ENCODE results near the gene SLC24A3.

Gene SLC24A3

DNA sequence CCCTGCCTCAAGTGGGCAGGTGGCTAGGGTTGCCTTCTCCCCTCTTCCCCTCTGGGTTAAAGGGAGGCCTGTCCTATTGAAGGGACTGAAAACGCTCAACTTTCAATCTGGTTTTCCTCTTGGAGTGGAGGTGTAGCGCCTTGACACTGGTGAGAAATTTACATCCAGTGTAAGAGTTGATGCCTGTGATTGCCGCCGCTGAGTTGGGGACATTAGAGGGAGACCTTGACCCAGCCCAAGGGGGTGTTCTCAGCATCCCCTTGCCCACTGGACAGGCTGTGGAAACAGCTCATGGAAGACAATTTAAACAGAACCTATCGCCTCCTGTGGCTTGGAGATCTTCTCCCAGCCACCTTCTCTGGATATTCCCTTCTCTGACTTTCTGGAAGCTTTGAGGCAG, 61.6 kb downstream of the SLC24A3 start:
- no peak for DNase-seq

DNA sequence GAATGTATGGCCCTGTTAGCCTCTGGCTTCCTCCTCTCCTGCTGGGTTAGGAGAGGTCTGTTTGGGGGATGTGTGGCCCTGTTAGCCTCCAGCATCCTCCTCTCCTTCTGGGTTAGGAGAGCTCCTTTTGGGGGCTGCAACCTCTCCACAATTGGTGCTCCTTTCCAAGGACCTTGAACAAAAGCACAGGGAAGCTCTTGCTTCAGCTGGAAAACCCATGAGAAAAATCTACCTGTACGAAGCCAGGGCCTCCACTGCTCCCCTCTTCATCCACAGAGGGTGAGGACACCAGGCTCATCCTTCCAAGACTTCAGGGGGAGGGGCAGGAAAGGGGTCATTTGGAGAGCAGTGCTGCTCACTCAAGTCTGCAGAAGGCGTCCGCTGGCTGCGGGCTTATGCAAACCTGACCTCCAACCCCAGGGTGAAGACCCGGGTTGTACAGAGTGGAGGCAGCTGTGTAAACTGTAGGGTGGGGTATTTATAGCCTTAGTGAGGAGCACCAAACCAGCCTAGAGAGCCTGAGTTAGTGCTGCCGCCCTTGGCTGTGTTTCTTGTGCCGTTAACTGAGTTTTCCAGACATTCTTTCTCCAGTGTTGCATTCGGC, 62.1 kb downstream of the SLC24A3 start:
- no peak for DNase-seq

DNA sequence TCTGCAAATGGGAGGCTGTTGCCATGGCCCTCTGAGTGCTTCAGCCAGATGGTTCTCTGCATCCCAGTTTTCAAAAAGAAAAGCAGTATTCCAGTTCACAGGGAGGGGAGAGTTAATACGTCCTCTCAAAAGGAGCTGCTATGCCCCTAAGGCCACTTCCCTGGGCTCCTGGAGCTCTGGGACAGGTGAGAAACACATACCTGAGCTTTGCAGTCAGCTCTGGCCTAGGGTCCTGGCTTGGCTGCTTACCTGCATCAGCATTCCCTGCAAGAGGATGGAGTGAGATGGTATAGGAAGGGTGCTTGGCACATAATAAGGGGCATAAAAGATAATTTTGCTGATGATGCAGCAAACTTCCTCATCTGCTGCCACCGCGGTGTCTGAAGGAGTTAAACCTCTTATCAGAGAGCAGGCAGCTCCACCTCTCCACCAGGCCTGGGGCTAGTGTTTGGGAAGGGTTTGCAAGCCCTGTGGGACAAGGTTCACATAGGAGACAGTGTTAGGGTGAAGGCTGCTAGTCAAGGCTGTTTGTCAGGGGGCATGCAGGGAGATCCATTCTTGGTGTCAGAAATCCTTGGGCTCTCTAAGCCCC, 62.7 kb downstream of the SLC24A3 start:
- no peak for DNase-seq

DNA sequence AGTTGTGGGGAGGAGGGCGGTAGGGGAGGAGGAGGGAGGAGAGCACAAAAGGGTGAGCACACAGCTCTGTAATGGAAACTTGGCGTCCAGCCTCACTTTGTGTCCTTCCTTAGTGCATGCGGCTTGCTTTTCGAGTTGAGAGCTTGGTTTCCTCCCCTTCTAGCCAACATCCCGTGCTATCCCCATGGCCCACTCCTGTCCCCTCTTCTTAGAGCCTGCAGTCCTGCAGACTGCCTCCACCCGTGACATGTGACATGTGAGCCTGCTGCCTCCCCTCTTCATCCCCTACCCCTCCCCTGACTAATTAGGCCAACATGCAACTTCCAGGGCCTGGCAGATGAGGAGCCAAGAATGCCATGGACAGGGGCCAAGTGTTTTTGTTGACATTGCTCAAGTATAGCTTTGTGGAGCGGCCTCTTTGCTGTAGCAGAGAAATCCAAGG, 63.2 kb downstream of the SLC24A3 start:
- DNase-seq, result no peak

DNA sequence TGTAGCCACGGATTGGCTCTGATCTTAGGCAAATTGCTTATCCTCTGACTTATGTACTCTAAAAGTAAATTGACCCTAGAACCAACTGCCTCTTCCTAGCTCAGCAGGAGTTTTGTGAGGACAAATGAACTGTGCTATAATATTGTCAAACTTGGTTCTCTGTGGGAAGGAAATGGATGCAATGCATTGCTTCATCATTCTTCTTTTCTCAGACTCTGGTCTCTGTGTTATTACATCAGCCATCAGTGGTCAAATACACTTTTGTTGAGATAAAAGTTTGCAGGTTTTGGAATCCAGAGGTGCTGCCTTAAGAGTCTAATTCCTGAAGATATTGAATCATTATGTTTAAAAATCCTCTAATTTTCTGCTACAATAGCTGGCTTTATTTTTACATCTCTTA, 64.9 kb downstream of the SLC24A3 start:
- DNase-seq, result no peak

DNA sequence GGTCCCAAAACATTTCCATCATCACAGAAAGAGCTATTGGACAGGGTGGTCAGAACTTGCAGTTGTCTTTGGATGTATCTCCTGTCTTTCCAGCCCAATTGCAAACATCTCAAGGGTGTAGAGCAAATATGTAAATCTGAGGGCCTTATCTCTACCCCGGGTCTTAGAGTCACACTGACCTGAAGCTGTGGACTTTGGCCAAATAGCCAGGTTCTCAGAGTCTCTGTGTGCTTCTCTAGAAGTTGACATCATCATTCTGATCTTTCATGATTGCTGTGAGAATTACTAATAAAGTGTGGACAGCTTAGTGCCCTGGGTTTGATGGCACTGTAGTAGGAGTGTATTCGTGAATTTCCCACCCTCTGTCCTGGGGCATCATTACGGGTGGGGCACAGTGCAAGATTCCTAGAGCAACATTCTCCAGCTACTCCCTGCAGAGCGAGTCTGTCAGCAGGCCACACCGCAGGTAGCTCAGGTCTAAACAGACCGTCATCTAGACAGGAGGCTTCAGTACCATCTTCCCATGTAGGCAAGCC, 71.1 kb downstream of the SLC24A3 start:
- DNase-seq, result no peak

DNA sequence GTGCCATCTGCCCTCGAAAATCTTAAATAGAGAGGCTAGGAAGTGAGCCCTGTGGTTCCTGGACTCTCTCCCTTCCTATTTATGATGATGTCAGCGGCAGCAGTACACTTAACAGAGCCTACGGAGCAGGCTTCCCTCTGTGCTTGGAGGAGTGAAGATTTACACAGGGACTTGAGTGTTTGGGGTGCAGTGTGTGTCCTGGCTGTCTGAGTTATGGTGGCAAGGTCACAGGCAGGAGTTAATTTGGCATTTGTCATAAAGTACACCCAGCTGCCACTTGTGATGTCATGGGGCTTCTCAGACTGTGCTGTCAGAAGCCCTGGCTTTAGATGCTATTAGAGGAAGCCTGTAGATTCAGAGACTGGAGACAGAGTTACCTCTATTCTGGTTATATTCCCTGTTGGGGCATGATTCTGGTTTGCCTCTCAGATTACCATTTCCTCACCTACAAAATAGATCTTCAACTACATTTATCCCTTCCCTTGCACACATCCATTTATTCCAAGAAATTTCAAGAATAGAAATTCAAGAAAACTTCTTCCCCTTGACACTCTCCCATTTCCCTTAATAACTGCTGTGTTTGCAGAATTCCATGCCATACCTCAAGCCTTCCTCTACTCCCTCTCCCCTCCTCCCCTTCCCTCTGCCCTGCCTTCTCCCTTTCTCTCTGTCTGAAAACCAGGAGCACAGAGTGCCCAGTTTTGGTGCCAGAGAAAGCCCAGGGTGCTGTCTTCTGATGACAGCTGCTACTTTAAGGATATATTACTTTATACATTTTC, 72.1 kb downstream of the SLC24A3 start:
- no peak for DNase-seq

DNA sequence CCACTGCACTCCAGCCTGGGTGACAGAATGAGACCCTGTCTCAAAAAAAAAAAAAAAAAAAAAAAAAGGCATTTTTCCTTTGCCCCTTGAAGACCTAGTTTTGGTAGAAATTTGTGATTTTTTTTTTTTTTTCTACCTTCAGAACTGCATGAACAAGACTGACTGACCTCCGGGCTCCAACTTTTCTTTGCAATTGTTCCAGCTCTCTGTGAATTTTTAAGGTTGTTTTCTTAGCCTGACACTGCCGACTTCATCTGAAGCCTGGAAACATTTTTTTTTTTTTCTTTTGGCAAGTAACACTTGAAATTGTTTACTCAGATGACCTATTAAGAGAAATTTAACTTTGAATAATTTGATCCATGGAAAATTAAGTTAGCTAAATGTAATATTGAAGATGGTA, 73.0 kb downstream of the SLC24A3 start:
- no peak for DNase-seq

DNA sequence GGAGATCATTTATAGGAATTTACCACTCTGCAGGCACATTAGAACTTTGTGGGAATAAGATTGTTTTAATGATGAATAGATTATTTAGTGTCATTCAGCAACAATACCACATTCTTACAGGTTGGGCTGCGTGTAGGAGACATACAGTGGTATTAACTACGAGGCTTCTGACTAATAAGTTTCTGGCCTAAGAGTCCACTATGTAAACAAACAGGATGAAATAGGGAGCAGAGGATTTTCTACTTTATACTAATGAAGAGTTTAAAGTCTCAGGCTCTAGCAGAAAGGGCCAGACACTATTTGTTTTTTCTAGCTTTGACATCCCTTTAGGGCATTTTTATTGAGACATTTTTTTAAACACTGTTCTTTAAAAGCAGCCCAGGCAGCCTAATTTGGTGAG, 75.6 kb downstream of the SLC24A3 start:
- no peak for DNase-seq

DNA sequence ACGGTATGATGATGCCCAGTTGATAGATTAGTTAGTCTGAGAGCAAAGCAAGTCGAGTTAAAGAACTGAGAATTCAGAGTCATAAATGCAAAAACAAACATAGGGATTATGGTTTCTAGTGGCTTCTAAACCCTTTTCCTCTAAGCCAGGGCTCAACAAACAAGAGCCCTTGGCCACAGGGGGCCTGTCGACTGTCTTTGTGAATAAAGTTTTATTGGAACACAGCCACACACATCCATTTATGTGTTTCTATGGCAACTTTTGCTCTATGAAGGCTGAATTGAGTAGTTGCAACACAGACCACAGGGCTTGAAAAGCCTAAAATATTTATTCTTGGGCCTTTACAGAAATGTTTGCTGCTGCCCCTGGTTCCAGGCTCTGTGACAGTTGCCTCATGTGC, 76.2 kb downstream of the SLC24A3 start:
- DNase-seq, result no peak

DNA sequence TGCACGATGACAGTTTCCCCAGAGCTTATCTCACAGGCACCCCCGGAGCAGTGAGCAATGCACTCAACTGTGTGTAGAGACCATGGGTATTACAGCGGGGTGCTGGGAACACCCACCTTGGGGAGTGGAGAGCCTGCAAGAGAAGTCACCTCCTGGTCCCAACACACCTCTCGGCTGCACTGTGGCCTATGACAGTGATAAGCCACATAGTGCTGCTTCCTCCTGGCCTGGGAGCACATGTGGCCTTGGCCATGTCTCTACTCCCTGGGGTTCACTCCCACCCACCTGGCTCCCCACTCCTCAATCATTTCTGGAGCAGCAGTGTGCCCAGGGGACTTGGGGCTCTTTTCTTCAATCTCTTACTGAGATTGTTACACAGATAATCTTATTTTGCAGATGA, 77.0 kb downstream of the SLC24A3 start:
- no peak for DNase-seq

DNA sequence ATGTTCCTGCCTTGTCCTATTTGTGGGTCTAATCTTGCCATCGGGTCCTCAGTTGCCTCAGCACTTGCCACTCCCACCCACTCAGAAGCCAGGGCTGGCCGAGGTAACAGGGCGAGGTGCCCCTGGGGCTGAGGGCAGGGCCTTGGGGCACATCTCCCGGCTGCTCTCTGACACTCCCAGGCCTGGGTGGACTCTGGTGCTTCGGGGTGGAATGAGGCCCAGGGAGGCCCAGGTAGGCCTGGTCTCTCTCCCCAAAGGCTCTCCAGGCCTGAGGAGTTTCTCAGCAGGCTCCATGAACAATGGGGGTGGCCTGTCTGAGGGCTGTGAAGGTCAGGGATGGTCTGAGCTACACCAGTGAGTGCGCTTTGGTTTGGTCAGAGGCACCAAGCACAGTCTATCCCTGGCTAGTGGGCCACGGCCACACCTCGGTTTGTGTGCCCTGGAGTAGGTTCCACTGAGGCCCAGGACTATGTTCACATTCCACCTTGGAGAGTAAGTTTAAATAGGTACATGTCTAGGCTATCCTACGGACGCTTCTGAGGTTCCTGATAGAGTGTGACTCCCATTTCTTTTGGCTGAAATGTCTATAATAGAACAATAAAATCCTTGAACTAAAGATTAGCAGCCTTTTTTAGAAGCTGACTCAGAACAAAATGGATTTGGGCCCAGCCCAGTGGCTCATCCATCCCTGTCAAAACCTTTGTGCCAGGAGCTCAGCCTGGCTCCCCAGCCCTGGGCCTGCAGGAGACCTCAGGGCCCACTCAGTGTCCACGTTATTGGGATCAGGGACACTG, 78.8 kb downstream of the SLC24A3 start:
- DNase-seq, result no peak

DNA sequence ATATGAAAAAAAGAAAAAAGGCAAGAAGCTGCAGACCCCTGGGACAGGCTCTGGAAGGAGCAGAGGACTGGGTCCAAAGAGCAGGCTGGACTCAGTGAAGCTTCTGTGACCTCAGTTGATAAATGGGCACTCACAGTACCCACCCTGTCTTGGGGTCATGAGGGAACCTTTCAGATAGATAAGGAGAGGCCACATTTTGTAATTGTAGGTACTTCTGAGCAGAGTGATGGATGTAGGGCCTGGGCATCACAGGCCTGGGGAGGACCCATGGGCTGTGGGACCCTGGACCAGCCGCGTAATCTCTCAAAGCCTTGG, 79.3 kb downstream of the SLC24A3 start:
- DNase-seq, result no peak

DNA sequence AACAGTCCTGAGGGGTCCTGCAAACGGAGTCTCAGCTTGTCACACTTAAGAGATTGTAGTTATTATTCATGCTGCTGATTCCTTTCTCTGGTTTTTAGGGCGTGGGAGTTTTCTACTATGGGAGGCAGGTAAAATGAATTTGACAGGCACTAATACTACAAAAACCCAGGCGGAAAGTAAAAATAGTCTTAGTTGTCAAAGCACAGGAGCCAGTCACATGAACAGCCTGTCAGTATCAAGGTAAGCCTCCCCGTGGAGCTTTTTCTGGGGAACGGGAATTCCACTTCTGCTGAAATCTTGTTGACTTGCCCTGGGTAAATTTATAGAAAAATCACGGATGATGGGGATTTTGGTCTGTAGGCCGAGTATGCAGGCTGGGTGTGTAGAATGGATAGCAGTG, 79.8 kb downstream of the SLC24A3 start:
- DNase-seq, result no peak

DNA sequence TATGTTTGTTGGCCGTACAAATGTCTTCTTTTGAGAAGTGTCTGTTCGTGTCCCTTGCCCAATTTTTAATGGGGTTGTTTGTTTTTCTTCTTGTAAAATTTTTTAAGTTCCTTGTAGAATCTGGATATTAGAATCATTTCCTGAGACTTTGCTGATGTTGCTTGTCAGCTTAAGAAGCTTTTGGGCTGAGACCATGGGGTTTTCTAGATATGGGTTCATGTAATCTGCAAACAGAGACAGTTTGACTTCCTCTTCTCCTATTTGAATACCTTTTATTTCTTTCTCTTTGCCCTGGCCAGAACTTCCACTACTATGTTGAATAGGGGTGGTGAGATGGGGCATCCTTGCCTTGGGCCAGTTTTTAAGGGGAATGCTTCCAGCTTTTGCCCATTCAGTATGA, 82.6 kb downstream of the SLC24A3 start:
- no peak for DNase-seq

DNA sequence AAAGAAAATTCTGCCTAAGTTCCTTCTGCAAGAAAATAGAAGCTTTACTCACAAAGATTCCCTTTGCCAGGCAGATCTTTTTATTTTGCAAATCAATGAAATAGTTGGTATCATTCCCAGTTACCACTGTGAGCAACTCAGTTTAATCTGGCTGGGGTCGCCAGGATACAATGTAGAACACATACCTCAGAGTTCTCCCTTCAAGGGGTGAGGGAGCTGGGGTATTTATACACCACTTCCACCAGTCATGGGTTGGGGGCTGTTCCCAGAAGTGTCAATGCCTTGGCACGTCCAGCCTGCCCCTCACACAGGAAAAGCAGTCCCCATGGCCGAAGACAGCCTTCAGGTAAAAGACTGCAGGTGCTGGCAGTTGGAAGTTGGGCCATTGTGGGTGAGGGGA, 86.2 kb downstream of the SLC24A3 start:
- DNase-seq, result no peak

DNA sequence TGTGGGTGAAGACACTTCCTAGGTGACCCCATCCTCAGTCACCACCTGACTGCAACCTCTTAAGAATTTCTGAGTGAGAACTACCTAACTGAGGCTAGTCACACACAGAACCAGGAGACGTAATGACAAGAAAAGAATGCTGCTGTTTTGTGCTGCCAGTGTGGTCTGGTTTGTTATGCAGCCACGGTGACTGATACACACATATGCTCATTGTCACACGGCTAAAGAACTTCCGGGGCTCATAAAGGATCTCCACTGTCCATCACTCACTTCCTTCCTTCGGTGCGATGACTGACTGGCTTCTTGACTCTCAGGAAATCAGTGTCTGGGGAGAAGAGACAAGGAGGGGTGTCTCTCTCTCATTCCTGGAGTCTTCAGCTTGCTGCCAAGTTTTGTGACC, 88.0 kb downstream of the SLC24A3 start:
- no peak for DNase-seq

DNA sequence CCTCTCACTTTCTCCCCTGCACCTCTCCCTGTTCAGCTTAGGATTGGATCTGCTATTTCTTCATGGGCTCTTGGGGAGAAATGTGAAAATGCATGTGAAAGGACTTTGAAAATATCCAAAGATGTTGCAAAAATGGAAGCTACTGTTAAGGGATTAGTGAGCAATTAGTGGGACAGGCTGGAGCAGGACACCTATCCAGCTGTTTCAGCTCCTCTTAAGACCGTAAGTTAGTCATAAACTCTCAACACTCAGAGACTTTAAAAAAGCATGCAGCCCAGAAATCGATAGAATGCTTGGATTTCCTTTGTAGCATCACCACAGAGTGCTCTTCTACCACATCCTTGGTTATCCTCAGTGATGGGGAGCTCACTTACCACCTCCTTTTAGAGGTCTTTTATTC, 88.7 kb downstream of the SLC24A3 start:
- no peak for DNase-seq

DNA sequence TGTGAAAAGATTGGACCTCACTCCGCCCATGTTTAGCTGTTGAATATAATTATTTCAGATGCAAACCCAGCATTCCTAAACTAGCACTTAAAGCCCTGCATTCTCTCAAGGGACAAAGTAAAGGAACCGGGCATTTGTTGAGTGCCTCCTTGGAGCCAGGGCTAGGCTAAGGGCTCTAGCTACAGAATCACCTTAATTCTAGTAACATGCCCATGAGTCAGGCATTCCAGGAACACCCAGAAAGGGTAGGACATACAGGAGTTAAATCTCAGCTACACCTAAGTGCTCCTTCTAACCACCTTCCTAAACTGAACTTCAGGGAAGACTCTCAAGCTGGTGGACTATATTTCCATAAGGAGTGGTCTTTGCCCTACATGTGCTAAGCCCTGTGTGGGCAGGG, 89.4 kb downstream of the SLC24A3 start:
- no peak for DNase-seq

DNA sequence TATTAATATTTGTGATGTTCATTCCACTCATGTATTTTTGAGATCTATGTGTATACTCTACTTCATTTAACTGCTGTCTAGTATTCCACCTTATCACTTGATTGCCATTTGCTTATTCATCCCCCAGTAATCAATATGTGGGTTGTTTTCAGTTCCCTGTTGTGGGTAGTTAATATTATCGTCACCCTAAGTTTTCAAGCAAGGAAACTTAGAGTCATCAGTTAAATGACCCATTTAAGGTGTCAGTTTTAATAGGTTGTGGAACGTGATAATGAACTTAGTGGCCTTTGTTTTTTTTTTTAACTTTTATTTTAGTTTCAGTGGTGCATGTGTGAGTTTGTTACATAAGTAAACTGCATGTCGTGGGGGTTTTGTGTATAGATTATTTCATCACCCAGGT, 90.3 kb downstream of the SLC24A3 start:
- no peak for DNase-seq

DNA sequence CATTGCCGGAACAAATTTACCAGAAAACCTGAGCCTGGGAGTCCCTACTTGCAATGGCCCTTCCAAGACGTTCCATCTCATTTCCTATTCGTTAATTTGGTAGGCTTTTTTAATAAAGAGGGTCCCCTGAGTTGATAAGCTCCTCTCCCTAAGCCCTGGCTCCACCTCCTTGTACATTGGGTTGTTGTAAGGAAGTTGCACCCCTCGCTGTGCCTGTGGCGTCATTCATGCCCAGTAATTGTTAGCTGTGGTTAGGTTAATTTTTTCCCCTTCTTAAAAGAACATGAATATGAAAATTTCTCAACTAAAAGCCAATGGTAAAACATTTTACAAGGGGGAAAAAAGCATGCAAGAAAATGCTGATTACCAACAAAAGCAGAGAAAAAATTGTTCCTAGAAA, 91.9 kb downstream of the SLC24A3 start:
- no peak for DNase-seq

DNA sequence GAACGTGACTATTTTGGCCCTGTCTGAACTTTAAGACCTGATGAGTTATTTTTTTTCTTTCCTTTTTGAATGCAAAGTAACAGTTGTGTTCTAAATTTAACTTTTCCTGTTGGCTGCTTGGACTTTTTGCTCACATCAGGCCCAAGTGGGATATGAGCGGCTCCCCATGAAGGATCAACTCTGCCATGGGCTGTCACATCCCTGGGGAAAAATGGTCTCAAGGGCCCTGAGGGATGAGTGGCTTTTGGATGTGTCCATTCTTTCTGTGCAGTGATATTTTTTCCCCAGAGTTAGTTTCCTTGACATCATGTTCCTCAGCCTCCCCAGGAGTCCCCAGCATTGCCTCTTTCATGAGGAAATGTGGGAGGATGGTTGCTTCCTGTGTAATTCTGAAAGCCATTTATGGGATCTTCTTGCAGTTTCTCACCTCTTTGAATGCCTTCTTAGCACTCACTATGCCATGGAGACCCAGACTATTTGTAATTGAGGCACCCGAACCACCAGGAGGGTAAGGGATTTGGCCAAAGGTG, 92.5 kb downstream of the SLC24A3 start:
- no peak for DNase-seq

DNA sequence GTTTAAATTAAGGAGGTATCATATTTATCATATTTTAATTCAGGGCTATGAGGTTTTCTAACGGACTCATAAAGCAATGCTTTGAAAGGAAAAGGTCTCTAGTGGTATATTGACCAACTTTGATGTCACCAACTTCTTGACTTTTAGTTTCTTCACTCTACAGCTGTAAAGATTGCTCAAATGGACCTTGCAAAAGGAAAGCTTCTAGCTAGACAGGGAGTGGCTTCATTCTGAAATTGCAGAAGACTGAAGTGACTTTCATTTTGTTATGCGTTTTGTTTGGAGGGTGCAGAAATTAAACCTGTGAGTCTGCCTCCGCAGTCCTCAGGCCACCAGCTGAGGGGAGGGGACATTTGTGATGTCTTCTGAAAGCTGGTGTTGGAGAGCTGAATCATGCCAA, 95.7 kb downstream of the SLC24A3 start:
- DNase-seq, result no peak

Data from activated CD4-positive, alpha-beta T cell treated with anti-CD3 and anti-CD28 coated beads for 1 hour (primary cell).